ENCODE results near the gene SCN11A.

DNA sequence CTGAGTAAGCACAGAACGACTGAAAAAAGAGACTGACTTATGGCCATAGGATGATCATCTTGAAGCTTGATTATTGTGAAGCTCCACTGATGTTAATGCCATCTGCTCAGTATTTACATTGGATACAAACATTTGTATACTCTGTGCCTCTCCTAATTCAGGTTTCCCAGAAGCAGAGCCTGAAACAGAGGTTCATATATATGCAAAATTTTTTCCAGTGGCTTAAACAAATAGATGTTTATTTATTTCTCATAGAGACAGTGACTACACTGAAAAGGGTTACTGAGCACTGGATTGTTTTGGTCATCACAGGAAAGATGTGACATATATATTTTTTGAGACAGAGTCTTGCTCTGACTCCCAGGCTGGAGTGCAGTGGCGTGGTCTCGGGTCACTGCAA lies 36.3 kb downstream of the SCN11A start:
- TF ChIP-seq EP300 (IDR thresholded peaks at IDR 0.05), result no peak
- TF ChIP-seq, protein P1, sequence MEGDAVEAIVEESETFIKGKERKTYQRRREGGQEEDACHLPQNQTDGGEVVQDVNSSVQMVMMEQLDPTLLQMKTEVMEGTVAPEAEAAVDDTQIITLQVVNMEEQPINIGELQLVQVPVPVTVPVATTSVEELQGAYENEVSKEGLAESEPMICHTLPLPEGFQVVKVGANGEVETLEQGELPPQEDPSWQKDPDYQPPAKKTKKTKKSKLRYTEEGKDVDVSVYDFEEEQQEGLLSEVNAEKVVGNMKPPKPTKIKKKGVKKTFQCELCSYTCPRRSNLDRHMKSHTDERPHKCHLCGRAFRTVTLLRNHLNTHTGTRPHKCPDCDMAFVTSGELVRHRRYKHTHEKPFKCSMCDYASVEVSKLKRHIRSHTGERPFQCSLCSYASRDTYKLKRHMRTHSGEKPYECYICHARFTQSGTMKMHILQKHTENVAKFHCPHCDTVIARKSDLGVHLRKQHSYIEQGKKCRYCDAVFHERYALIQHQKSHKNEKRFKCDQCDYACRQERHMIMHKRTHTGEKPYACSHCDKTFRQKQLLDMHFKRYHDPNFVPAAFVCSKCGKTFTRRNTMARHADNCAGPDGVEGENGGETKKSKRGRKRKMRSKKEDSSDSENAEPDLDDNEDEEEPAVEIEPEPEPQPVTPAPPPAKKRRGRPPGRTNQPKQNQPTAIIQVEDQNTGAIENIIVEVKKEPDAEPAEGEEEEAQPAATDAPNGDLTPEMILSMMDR (IDR thresholded peaks at IDR 0.05), result no peak
- TF ChIP-seq POLR2A (IDR thresholded peaks at IDR 0.05), result no peak

All from upper lobe of left lung (tissue), 4 donors.